ENCODE results near the gene RPS14. TPM values are rescaled to one million over a fixed set of nuclear protein-coding genes. Genes with fewer than 3 reads are reported as not detected.
A peak's percentile ranks its signal among the peaks of the same experiment; 100 is the strongest.

The RPS14 gene
- total and polyA plus RNA-seq, 10 of the 15 experiments (the other 5 are each of a cell fraction or from before 2014, with no cell fraction given), result 2,295 to 4,047 (median 2,787) TPM

DNA sequence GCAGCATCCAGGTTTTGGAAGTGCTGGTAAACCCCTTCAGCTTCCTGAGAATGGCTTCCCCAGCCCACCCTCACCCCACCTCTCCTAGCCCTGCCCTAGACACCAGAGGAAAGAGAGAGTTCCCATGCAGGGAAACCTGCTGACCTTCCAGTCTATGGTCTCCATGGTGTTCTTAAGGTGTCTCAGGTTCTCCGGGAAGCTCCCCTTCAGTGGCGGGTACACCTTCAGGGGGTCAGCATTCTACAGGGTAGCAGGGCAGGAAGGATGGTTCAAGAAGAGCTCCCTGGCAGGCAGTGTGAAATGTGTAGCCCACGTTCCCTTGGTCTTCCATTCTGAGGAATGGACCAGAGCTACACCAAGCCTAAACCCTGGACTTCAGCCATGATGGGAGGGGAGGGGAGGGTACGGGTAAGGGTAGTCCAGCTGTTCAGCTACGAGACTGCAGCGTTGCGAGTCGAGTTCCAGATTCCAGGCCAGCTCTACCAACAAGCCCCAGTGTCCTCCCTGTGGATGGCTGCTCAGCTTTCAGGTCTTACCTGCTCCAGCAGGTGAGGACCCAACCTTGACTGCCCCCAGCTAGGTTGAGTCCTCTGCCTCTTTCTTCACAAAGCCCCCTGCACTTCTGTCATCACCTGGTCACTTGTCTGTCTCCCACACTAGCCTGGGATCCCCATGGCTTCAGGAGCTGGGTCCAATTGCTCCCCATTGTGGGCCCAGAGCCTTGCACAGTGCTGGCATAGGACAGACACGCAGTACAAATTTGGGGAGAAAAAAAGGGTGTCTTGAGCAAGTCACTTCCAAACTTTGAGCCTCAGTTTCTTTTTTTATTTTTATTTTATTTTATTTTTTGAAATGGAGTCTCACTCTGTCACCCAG lies 44.4 kb downstream of the RPS14 start (continued):
- TF ChIP-seq HSF1 (IDR thresholded peaks at IDR 0.05; ENCODE audit: low read depth, low read length) (no peak), SMARCA5 (IDR thresholded peaks at IDR 0.05) (no peak), KDM1A (IDR thresholded peaks at IDR 0.05; ENCODE audit: borderline replicate concordance) (no peak), NFYA (IDR thresholded peaks at IDR 0.05; ENCODE audit: borderline replicate concordance, low read depth, low read length) (no peak), YY1 (IDR thresholded peaks at IDR 0.05; ENCODE audit: low read depth, low read length) (peak; percentile 45), FOXK2 (IDR thresholded peaks at IDR 0.05) (no peak), RUNX3 (IDR thresholded peaks at IDR 0.05; ENCODE audit: low read length) (no peak), ZNF274 (IDR thresholded peaks at IDR 0.05; ENCODE audit: insufficient read depth, insufficient read length) (no peak), IKZF2 (IDR thresholded peaks at IDR 0.05) (no peak), BHLHE40 (IDR thresholded peaks at IDR 0.05; ENCODE audit: borderline replicate concordance in 1 of 2, low read depth in 2 of 2, low read length in 1 of 2) (no peak), TCF12 (IDR thresholded peaks at IDR 0.05; ENCODE audit: low read depth, low read length) (no peak), CHD2 (IDR thresholded peaks at IDR 0.05; ENCODE audit: borderline replicate concordance, low read depth, low read length) (no peak)
- TF ChIP-seq, protein P1, sequence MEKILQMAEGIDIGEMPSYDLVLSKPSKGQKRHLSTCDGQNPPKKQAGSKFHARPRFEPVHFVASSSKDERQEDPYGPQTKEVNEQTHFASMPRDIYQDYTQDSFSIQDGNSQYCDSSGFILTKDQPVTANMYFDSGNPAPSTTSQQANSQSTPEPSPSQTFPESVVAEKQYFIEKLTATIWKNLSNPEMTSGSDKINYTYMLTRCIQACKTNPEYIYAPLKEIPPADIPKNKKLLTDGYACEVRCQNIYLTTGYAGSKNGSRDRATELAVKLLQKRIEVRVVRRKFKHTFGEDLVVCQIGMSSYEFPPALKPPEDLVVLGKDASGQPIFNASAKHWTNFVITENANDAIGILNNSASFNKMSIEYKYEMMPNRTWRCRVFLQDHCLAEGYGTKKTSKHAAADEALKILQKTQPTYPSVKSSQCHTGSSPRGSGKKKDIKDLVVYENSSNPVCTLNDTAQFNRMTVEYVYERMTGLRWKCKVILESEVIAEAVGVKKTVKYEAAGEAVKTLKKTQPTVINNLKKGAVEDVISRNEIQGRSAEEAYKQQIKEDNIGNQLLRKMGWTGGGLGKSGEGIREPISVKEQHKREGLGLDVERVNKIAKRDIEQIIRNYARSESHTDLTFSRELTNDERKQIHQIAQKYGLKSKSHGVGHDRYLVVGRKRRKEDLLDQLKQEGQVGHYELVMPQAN (conservative IDR thresholded peaks at IDR 0.05), result no peak
- TF ChIP-seq, protein P2, sequence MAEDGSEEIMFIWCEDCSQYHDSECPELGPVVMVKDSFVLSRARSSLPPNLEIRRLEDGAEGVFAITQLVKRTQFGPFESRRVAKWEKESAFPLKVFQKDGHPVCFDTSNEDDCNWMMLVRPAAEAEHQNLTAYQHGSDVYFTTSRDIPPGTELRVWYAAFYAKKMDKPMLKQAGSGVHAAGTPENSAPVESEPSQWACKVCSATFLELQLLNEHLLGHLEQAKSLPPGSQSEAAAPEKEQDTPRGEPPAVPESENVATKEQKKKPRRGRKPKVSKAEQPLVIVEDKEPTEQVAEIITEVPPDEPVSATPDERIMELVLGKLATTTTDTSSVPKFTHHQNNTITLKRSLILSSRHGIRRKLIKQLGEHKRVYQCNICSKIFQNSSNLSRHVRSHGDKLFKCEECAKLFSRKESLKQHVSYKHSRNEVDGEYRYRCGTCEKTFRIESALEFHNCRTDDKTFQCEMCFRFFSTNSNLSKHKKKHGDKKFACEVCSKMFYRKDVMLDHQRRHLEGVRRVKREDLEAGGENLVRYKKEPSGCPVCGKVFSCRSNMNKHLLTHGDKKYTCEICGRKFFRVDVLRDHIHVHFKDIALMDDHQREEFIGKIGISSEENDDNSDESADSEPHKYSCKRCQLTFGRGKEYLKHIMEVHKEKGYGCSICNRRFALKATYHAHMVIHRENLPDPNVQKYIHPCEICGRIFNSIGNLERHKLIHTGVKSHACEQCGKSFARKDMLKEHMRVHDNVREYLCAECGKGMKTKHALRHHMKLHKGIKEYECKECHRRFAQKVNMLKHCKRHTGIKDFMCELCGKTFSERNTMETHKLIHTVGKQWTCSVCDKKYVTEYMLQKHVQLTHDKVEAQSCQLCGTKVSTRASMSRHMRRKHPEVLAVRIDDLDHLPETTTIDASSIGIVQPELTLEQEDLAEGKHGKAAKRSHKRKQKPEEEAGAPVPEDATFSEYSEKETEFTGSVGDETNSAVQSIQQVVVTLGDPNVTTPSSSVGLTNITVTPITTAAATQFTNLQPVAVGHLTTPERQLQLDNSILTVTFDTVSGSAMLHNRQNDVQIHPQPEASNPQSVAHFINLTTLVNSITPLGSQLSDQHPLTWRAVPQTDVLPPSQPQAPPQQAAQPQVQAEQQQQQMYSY (CRISPR knock-in tag; IDR thresholded peaks at IDR 0.05), result peak; percentile 65; the same call in 1 of the 2 replicates
- TF ChIP-seq, protein P3, sequence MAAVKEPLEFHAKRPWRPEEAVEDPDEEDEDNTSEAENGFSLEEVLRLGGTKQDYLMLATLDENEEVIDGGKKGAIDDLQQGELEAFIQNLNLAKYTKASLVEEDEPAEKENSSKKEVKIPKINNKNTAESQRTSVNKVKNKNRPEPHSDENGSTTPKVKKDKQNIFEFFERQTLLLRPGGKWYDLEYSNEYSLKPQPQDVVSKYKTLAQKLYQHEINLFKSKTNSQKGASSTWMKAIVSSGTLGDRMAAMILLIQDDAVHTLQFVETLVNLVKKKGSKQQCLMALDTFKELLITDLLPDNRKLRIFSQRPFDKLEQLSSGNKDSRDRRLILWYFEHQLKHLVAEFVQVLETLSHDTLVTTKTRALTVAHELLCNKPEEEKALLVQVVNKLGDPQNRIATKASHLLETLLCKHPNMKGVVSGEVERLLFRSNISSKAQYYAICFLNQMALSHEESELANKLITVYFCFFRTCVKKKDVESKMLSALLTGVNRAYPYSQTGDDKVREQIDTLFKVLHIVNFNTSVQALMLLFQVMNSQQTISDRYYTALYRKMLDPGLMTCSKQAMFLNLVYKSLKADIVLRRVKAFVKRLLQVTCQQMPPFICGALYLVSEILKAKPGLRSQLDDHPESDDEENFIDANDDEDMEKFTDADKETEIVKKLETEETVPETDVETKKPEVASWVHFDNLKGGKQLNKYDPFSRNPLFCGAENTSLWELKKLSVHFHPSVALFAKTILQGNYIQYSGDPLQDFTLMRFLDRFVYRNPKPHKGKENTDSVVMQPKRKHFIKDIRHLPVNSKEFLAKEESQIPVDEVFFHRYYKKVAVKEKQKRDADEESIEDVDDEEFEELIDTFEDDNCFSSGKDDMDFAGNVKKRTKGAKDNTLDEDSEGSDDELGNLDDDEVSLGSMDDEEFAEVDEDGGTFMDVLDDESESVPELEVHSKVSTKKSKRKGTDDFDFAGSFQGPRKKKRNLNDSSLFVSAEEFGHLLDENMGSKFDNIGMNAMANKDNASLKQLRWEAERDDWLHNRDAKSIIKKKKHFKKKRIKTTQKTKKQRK (IDR thresholded peaks at IDR 0.05; ENCODE audit: low read depth, low read length), result no peak
- TF ChIP-seq, protein P4, sequence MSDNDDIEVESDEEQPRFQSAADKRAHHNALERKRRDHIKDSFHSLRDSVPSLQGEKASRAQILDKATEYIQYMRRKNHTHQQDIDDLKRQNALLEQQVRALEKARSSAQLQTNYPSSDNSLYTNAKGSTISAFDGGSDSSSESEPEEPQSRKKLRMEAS (IDR thresholded peaks at IDR 0.05; ENCODE audit: low read depth, low read length), result no peak
- TF ChIP-seq, protein P5, sequence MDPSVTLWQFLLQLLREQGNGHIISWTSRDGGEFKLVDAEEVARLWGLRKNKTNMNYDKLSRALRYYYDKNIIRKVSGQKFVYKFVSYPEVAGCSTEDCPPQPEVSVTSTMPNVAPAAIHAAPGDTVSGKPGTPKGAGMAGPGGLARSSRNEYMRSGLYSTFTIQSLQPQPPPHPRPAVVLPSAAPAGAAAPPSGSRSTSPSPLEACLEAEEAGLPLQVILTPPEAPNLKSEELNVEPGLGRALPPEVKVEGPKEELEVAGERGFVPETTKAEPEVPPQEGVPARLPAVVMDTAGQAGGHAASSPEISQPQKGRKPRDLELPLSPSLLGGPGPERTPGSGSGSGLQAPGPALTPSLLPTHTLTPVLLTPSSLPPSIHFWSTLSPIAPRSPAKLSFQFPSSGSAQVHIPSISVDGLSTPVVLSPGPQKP (IDR thresholded peaks at IDR 0.05; ENCODE audit: low read depth, low read length), result no peak

Data from GM12878 (cell line).